NK-92 (cell line): ENCODE measurements around the gene PI4K2A.

ENCODE experiments used
- DNase-seq: peaks from one replicate; lab custom pipeline; 2025; ENCODE audit not compliant: unreplicated experiment; lab: John Stamatoyannopoulos, UW

Gene PI4K2A

GRCh38 chr10:97724341-97724941, 84.0 kb downstream of the PI4K2A start:
- no peak for DNase-seq
